ENCODE measurements around the gene ZBTB45. TPM values are rescaled to one million over a fixed set of nuclear protein-coding genes. Genes with fewer than 3 reads are reported as not detected.

The ZBTB45 gene
- total and polyA plus RNA-seq, 9 of the 15 experiments (the other 6 are each of a cell fraction or from before 2014, with no cell fraction given) = 0.08 to 16.1 (median 1.8) TPM

GRCh38 chr19:58519355-58520256 lies at the start of gene ZBTB45 (continued):
- TF ChIP-seq CLOCK (CRISPR knock-in tag; IDR thresholded peaks at IDR 0.05; ENCODE audit: borderline replicate concordance) (no peak), ZNF76 (CRISPR knock-in tag; IDR thresholded peaks at IDR 0.05; ENCODE audit: borderline replicate concordance) (peak; percentile 73; the same call in 1 of the 2 replicates), NR3C1 (CRISPR knock-in tag; IDR thresholded peaks at IDR 0.05) (peak; percentile 85), PREB (CRISPR knock-in tag; IDR thresholded peaks at IDR 0.05) (no peak), ZNF384 (IDR thresholded peaks at IDR 0.05; ENCODE audit: low read depth, low read length) (peak; percentile 52; the same call in 1 of the 2 replicates), BACH1 (tag; IDR thresholded peaks at IDR 0.05) (no peak), FOXJ2 (tag; IDR thresholded peaks at IDR 0.05) (peak; percentile 73; the same call in 1 of the 2 replicates), ELF2 (CRISPR knock-in tag; IDR thresholded peaks at IDR 0.05) (peak; percentile 94), MTA2 (IDR thresholded peaks at IDR 0.05; ENCODE audit: low read depth) (0 out of 2 replicates have a peak, but pooled peaks have one; percentile 11), HNRNPL (IDR thresholded peaks at IDR 0.05; ENCODE audit: low read depth, low read length) (peak; percentile 99), RCOR1 (IDR thresholded peaks at IDR 0.05; ENCODE audit: borderline replicate concordance in 1 of 2, low read depth in 2 of 2, low read length in 2 of 2) (peak in 1 of 2 experiments; percentile 63; a peak in 1 of 4 replicates), FOXK2 (conservative IDR thresholded peaks at IDR 0.05 in 1 of 2, IDR thresholded peaks at IDR 0.05 in 1 of 2; ENCODE audit: low read depth in 2 of 2) (peak; percentile 84), E2F1 (CRISPR knock-in tag; IDR thresholded peaks at IDR 0.05) (peak; percentile 78; the same call in 1 of the 2 replicates), SMAD2 (IDR thresholded peaks at IDR 0.05; ENCODE audit: low read depth, low read length) (no peak), ZNF224 (CRISPR knock-in tag; IDR thresholded peaks at IDR 0.05) (no peak; the same call in 1 of the 2 replicates), ZNF274 (IDR thresholded peaks at IDR 0.05; ENCODE audit: borderline replicate concordance, low read depth, low read length) (no peak), SIX5 (IDR thresholded peaks at IDR 0.05; ENCODE audit: borderline replicate concordance in 1 of 2, insufficient read depth in 1 of 2, low read depth in 1 of 2, low read length in 2 of 2) (peak; percentile 60 to 69), RAD21 (CRISPR knock-in tag; conservative IDR thresholded peaks at IDR 0.05 in 1 of 2, IDR thresholded peaks at IDR 0.05 in 1 of 2) (peak; percentile 83 to 85), CBX1 (IDR thresholded peaks at IDR 0.05; ENCODE audit: low read depth) (peak; percentile 94; the same call in 1 of the 2 replicates)

Measured in K562 (cell line).